NAMALWA (cell line): Measurements from ENCODE around the gene SCN7A.
"Not testable (repeated sequence)": the region's sequence is repeated elsewhere in the genome, so short reads cannot be mapped to it uniquely, and the experiment has no call there.

Experiments used
- DNase-seq: peaks from one replicate; pipeline ENCODE4 v3.0.0-alpha.2; 2015; ENCODE audit warnings: low spot score

SCN7A gene

GRCh38 chr2:166454006-166454595 lies 39.9 kb downstream of the SCN7A start:
- no peak for DNase-seq

GRCh38 chr2:166451468-166451867 lies 42.6 kb downstream of the SCN7A start:
- DNase-seq = no peak

GRCh38 chr2:166449439-166449838 lies 44.6 kb downstream of the SCN7A start:
- DNase-seq = no peak

GRCh38 chr2:166448106-166448505 lies 45.9 kb downstream of the SCN7A start:
- DNase-seq = no peak

GRCh38 chr2:166444306-166444705 lies 49.7 kb downstream of the SCN7A start:
- no peak for DNase-seq

GRCh38 chr2:166440313-166440712 lies 53.7 kb downstream of the SCN7A start:
- DNase-seq = no peak

- DNase-seq = no peak
Measured at GRCh38 chr2:166439078-166439477, 55.0 kb downstream of the SCN7A start.

- no peak for DNase-seq
Measured at GRCh38 chr2:166436976-166437375, 57.1 kb downstream of the SCN7A start.

- DNase-seq = no peak
Measured at GRCh38 chr2:166436189-166436588, 57.9 kb downstream of the SCN7A start.

- no peak for DNase-seq
Measured at GRCh38 chr2:166434491-166434890, 59.6 kb downstream of the SCN7A start.

- no peak for DNase-seq
Measured at GRCh38 chr2:166433457-166433856, 60.6 kb downstream of the SCN7A start.

GRCh38 chr2:166432331-166432730 lies 61.7 kb downstream of the SCN7A start:
- DNase-seq = no peak

- DNase-seq = no peak
Measured at GRCh38 chr2:166424841-166425240, 69.2 kb downstream of the SCN7A start.

- peak; percentile 31 for DNase-seq
Measured at GRCh38 chr2:166419616-166419934, 74.5 kb downstream of the SCN7A start.

- no peak for DNase-seq
Measured at GRCh38 chr2:166418853-166419615, 75.0 kb downstream of the SCN7A start.

GRCh38 chr2:166417669-166418068 lies 76.4 kb downstream of the SCN7A start:
- peak; percentile 46 for DNase-seq

- DNase-seq = no peak
Measured at GRCh38 chr2:166413255-166413654, 80.8 kb downstream of the SCN7A start.

- DNase-seq = no peak
Measured at GRCh38 chr2:166411473-166412230, 82.4 kb downstream of the SCN7A start.

GRCh38 chr2:166410828-166411472 lies 83.1 kb downstream of the SCN7A start:
- no peak for DNase-seq

GRCh38 chr2:166407746-166408145 lies 86.3 kb downstream of the SCN7A start:
- not testable (repeated sequence) for DNase-seq

GRCh38 chr2:166406374-166406773 lies 87.7 kb downstream of the SCN7A start:
- no peak for DNase-seq

- DNase-seq = no peak
Measured at GRCh38 chr2:166405569-166405926, 88.5 kb downstream of the SCN7A start.
